ENCODE results near the gene BCL2L15. TPM values are rescaled to one million over a fixed set of nuclear protein-coding genes. Genes with fewer than 3 reads are reported as not detected.

BCL2L15 gene
- total RNA-seq, 4 donors from 2014 or later: 1.4 to 3.1 TPM; not detected in 2

- intact Hi-C loops (cut with DNase I; ENCODE audit: low total_unique reads): no loop called here
- Histone ChIP-seq H3K9me3 (no peaks in the 10 kb centered on the region), H3K36me3 (no peaks in the 10 kb centered on the region), H3K27ac (peak overlapping the region in 1 of 2 donors; percentile 8), H3K27me3 (no peaks in the 10 kb centered on the region), H3K4me1 (no peaks in the 10 kb centered on the region), H3K4me3 (no peak overlapping the region)
- peak in 1 of 2 donors; percentile 46 for DNase-seq
- TF ChIP-seq POLR2A (IDR thresholded peaks at IDR 0.05) (no peak), CTCF (IDR thresholded peaks at IDR 0.05) (no peak)
Observed at GRCh38 chr1:113895098-113895497, 7.7 kb upstream of the BCL2L15 start.

GRCh38 chr1:113893267-113893666 is 5.9 kb upstream of the BCL2L15 start:
- H3K4me3 ChIP-seq: no peak overlapping the region
- DNase-seq: no peak
- H3K9me3 ChIP-seq: no peaks in the 10 kb centered on the region
- no peaks in the 10 kb centered on the region for H3K27me3 ChIP-seq
- H3K27ac ChIP-seq: no peak overlapping the region
- TF ChIP-seq POLR2A (IDR thresholded peaks at IDR 0.05) (no peak), CTCF (IDR thresholded peaks at IDR 0.05) (no peak)
- no peaks in the 10 kb centered on the region for H3K4me1 ChIP-seq
- H3K36me3 ChIP-seq: no peaks in the 10 kb centered on the region
- intact Hi-C loops (cut with DNase I; ENCODE audit: low total_unique reads): no loop called here

GRCh38 chr1:113891631-113892220 is 4.3 kb upstream of the BCL2L15 start:
- Histone ChIP-seq H3K4me1 (no peaks in the 10 kb centered on the region), H3K36me3 (no peaks in the 10 kb centered on the region), H3K27me3 (no peaks in the 10 kb centered on the region), H3K27ac (no peak overlapping the region), H3K4me3 (no peak overlapping the region), H3K9me3 (no peaks in the 10 kb centered on the region)
- intact Hi-C loops (cut with DNase I; ENCODE audit: low total_unique reads): no loop called here
- no peak for TF ChIP-seq CTCF (IDR thresholded peaks at IDR 0.05)
- no peak for TF ChIP-seq POLR2A (IDR thresholded peaks at IDR 0.05)
- DNase-seq: no peak

GRCh38 chr1:113890816-113891215 is 3.4 kb upstream of the BCL2L15 start:
- TF ChIP-seq POLR2A (IDR thresholded peaks at IDR 0.05) (no peak), CTCF (IDR thresholded peaks at IDR 0.05) (no peak)
- no peak for DNase-seq
- Histone ChIP-seq H3K27ac (no peak overlapping the region), H3K36me3 (no peaks in the 10 kb centered on the region), H3K9me3 (no peaks in the 10 kb centered on the region), H3K4me1 (no peaks in the 10 kb centered on the region), H3K4me3 (no peak overlapping the region), H3K27me3 (no peaks in the 10 kb centered on the region)
- intact Hi-C loops (cut with DNase I; ENCODE audit: low total_unique reads): no loop called here

GRCh38 chr1:113886417-113887401 is 672 bp downstream of the BCL2L15 start:
- Histone ChIP-seq H3K27me3 (no peaks in the 10 kb centered on the region), H3K36me3 (no peaks in the 10 kb centered on the region), H3K4me1 (no peaks in the 10 kb centered on the region), H3K4me3 (no peak overlapping the region), H3K27ac (no peak overlapping the region), H3K9me3 (no peaks in the 10 kb centered on the region)
- no peak for DNase-seq
- intact Hi-C loops (cut with DNase I; ENCODE audit: low total_unique reads): no loop called here
- TF ChIP-seq CTCF (IDR thresholded peaks at IDR 0.05) (no peak), POLR2A (IDR thresholded peaks at IDR 0.05) (no peak)

Data from uterus (tissue), 4 donors.